GM18951 (cell line): Measurements from ENCODE around the gene OLIG1.

Experiments
- POLR2A ChIP-seq: IDR thresholded peaks from 4 replicates; pipeline ENCODE4 v1.6.1; 2011; ENCODE audit warnings: mild to moderate bottlenecking; ENCODE audit not compliant: insufficient read length, insufficient read depth; ENCODE audit errors: extremely low read depth
- in situ Hi-C: fragments of 300-500 bp; cut with MboI; formaldehyde crosslinking; loops from one replicate; pipeline ENCODE4 v1.12.0; 2022; ENCODE audit warnings: low sequenced_read_pairs, mixed read lengths, inconsistent platforms; ENCODE audit not compliant: unreplicated experiment

Gene OLIG1

DNA sequence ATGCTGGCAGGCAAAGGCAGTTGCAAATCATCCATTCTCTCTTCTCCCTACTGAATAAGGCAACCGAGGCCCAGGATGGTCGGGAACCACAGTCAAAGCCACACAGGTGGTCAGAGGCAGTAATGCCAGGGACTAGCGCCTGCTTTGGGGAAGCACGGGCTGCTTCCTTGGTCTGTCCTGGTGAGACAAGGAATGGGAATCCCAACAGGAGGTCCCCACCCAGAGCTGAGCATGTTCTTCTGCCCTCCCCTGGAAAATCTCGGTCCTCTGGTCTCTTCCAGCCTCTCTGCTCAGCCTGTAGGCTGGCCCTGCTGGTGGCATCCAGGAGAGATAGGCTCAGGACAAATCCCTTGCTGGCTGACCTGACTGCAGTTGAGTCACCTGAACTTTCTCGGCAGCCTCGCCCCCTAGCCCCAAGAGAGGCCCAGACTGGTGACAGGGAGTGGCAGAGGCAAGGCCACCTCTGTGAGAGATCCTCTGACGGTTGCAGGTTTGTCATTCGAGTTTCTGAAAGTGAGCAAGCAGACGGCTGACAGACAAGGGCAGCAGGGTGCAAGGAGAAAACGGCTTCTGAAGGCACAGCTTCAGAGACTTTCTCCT, 5.8 kb downstream of the OLIG1 start:
- TF ChIP-seq POLR2A: no peak
- in situ Hi-C loops: no loop called here

DNA sequence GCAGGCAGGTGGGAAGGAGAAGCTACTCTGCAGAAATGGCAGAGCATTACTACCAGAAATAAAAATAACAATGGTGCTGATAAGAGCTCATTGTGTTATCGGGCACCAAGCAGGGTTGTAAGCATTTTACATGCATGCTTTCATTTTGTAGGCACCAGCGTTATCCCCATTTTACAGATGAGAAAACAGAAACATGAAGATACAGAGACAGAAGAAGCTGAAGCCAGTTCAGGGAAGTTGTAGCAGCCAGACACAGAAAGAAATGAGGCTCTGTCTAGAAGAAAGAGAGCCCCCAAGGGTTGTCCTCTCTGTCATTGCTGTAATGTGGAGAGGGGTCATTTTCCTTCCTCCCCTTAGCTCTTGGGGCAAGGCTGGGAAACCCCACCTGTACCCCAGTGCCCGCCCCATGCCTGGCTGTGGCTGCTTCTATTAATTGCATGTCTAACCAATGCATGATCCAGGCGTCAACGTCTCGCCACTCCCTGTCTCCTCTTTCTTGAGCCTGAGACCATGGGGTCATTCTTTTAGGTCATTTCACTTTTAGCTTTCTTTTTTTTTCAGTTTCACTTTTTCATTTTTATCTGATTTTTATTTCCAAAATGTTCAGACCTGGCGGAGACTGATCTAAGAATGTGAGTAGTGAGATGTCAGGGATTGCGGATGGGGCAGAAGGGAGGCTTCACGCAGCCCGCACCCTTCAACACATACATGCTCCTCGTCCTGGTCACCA, 6.8 kb downstream of the OLIG1 start:
- TF ChIP-seq POLR2A: no peak
- in situ Hi-C loops: no loop called here

DNA sequence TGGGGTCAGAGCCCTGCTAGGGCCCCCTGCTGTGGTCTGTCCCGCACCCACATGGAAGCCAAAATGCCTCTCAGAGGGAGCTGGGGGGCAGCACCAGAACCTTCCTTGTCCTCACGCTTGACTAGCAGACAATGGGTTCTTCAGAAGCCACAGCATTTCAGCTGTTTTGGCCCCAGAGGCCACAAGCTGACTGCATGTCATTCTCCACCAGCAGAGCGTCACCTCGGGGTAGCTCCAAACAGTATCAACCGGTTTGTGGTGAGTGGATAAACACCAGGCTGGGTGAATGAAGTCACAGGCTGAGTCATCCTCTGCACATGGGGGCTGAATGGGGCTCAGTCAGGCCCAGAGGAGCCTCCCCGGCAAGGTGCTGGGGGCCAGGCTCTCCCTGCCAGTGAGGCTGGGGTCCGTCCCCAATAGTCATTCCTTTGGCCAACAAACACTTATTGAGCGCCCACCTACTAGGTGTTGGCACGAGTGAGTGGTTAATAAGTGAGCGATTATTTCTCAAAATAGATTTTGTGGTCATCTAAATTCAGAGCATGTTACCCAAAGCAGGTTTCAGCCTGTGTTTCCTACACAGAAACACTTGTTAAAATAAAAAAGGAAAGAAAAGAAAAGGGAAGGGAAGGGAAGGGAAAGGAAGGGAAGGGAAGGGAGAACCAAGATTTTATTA, 9.1 kb downstream of the OLIG1 start:
- TF ChIP-seq POLR2A: peak; percentile 37
- in situ Hi-C loops: no loop called here

DNA sequence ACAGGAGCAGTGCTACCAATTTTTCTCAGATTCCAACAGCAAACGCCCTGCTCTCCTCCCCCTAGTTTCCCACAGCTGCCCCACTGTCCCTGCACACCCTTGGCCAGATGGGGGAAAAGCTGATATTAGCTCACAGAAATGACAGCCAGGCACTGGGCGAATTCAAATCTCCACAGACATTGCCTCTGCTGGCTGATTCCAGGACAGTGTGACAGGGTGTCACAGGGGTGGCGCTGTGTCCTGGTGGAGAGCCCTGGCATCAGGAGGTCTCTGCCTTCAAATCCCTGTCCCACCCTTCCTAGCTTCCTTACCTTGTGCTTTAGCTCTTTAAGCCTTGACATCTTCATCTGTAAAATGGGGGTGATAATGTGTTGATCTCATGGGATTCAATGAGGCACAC, 10.4 kb downstream of the OLIG1 start:
- TF ChIP-seq POLR2A: no peak
- in situ Hi-C loops: no loop called here

DNA sequence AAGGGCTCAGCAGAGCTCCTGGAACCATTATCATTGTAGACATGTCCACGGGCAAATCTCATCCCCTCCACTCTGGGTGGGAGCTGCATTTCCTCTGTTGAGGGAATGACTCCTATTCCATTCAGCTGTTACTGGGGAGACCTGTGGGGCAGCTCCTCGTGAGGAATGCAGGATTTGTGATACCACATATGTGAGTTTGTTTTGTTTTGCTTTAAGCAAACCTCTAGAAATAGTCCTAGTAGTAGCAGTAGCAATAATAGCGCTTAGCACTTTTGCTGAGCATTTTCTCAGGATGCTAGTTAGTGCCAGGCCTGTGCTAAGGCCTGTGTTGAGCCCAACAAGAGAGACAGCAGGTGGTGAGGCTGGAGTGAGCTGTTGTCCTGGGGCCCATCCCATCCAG, 10.8 kb downstream of the OLIG1 start:
- TF ChIP-seq POLR2A: no peak
- in situ Hi-C loops: no loop called here

DNA sequence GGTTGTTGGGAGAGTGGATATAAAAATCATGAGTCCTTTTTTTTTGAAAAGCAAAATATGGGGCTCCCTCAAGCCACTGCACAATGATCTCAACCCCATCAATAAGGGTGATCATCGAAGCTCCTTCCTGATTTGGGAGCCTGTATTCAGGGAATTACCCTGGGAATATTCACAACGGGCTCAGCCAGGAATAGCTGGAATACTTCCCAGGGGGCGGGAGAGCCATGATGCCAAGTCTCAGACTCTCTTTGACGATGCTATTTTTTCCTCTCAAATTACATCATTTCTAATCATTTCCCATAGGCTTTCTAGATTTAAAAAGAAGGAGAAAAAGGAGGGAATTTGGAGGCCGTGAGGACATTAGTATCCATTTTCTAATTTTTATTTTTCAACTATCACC, 18.4 kb downstream of the OLIG1 start:
- TF ChIP-seq POLR2A: no peak
- in situ Hi-C loops: no loop called here

DNA sequence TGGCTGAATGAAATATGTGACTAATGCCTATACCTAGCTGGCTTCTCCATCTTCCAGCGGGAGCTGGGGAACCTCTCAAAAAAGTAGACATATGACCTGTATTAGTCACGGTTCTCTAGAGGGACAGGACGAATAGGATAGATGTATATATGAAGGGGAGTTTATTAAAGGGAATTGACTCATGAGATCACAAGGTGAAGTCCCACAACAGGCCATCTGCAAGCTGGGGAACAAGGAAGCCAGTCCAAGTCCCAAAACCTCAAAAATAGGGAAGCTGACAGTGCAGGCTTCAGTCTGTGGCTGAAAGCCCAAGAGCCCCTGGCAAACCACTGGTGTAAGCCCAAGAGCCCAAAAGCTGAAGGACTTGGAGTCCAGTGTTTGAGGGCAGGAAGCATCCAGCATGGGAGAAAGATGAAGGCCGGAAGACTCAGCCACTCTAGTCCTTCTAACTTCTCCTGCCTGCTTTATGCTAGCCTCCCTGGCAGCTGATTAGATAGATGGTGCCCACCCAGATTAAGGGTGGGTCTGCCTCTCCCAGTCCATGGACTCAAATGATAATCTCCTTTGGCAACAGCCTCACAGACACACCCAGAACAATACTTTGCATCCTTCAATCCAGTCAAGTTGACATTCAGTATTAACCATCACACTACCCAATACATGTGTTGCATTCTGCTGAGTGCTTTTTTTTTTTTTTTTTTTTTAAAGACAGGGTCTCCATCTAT, 19.6 kb downstream of the OLIG1 start:
- no peak for TF ChIP-seq POLR2A
- in situ Hi-C loops: no loop called here

DNA sequence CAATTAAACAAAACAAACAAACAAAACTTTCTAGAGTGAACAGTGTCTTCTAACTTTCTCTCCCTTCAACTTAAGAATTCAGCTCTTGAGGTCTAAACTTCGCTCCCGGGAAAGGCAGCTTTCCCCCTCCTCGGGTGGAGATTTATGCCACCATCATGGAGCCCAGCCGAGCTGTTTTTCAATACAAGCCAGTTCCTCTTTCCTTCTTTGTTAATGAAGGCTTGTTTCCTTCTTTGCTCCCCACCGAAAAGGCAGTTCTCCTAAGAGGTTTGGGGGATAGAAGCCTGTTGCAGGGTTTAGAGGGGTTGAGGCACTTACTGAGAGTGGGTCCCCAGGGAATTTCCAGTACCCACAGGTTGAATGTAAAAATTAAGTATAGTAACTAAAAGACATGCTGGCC, 26.5 kb downstream of the OLIG1 start:
- no peak for TF ChIP-seq POLR2A
- in situ Hi-C loops: no loop called here

DNA sequence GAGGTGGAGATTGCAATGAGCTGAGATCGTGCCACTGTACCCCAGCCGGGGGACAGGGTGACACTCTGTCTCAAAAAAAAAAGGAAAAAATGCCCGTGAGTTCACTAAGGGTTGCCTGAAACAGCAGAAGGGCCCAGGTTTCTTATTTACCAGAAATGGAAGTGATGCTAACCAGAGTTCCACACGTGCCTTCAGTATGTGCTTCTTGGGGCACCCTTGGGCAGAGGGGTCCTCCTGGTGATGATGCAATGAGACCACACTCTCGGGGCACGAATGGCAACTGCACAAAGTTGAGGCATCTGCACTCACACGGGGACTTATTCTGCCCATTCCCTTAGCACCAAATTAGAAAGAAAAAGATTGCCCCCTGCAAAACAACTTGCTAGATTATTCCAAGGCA, 29.2 kb downstream of the OLIG1 start:
- TF ChIP-seq POLR2A: no peak
- in situ Hi-C loops: no loop called here

DNA sequence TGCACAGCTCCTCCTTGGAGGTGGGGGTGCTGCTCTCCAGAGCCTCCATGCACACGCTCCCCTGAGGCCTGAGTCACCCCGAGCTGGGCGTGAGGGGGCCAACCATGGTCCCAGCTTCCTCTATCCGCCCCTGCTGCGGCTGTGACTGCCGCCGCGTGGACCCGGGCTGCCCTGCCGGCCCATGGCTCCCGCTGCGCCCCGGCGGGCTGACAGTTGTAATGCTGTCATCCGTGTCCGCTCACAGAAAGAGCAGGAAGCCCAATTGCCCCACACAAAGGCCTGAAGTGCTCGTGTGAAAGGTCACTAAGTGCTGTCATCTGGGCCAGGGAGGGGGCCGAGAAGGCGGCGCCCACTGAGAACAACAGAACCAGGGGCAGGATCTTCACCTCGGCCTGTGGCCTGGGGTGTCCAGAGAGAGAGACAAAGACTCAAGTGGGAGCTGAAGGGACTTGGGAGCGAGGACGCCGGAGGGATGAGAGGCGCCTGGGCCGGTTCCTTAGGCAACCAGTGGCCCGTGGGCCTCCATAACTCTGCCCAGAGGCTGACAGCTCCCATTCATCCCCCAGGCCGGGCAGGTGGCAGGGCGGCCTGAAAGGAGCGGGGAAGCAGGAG, 31.5 kb downstream of the OLIG1 start:
- TF ChIP-seq POLR2A: no peak
- in situ Hi-C loops: no loop called here

DNA sequence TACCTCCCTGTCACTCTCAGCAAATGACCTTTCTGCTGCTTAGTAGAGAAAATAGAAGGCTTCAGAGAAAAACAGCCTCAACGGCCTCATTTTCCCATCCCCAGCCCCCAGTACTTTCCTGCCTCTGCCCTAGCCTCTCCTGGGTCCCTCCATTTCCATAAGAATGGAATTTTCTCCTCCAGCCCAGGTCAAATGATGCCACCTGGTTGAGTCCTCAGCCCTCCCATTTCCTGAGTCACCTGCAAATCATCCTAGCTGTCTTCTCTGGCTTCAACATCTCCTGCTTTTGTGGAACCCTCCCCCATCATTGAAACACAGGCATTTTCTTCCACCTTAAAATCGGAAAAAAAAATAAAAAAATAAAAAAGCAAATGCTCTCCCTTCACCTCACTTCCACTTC, 35.1 kb downstream of the OLIG1 start:
- no peak for TF ChIP-seq POLR2A
- in situ Hi-C loops: no loop called here

DNA sequence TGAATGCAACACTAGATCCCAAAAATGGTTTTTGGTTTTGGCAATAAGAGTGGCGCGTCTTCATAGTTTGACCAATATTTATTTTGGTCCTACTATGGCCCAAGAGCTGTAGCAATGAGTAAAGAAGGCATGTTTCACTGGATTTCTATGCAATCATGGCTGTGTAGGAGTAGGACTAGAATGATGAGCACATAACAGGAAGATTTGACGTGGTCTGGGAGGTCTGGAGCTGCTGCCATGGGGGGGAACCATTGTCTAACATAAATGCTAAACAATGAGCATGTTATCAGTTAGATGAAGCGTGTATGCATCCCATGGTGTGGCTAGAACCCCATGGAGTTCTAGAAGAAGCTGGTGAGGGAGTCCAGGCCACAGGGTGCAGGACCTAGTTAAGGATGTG, 38.3 kb downstream of the OLIG1 start:
- in situ Hi-C loops: no loop called here
- no peak for TF ChIP-seq POLR2A
